Measurements from ENCODE around the gene PLPP2. TPM values are rescaled to one million over a fixed set of nuclear protein-coding genes. Genes with fewer than 3 reads are reported as not detected.

Gene PLPP2
- total and polyA plus RNA-seq, 2 donors from 2014 or later: 5.8 to 28.7 TPM

GRCh38 chr19:290372-291005 is 714 bp downstream of the PLPP2 start:
- H3K4me1 ChIP-seq (ENCODE audit: control insufficient read depth in 2 of 3, insufficient read depth in 2 of 3, low read depth in 1 of 3, low read length in 3 of 3): peaks cover 0 to 6% (median 0%) of the 10 kb centered on the region in 3 donors
- no peaks in the 10 kb centered on the region for H3K9me3 ChIP-seq (ENCODE audit: control insufficient read depth in 2 of 3, insufficient read depth in 1 of 3, low read length in 3 of 3)
- intact Hi-C loops (cut with DNase I): no loop called here
- no peak for TF ChIP-seq CTCF (IDR thresholded peaks at IDR 0.05; ENCODE audit: borderline replicate concordance, extremely low read depth, insufficient read depth)
- no peak overlapping the region for H3K4me3 ChIP-seq (ENCODE audit: low read length in 3 of 3)
- H3K27me3 ChIP-seq (ENCODE audit: control insufficient read depth, insufficient read depth, low read length): peaks cover 12% of the 10 kb centered on the region
- peak overlapping the region; percentile 34 to 47 for H3K27ac ChIP-seq (ENCODE audit: low read depth in 2 of 2, low read length in 2 of 2)
- no peak for FAIRE-seq
- DNase-seq: peak in 4 of 5 donors; percentile 52 to 73 (median 60)
- H3K9ac ChIP-seq (ENCODE audit: low read length in 3 of 3): no peak overlapping the region
- no peaks in the 10 kb centered on the region for H3K36me3 ChIP-seq (ENCODE audit: control insufficient read depth in 2 of 3, insufficient read depth in 3 of 3, low read length in 3 of 3)

GRCh38 chr19:289651-290371 is 1.4 kb downstream of the PLPP2 start:
- FAIRE-seq: no peak
- DNase-seq: peak in 3 of 5 donors; percentile 46 to 88 (median 65)
- Histone ChIP-seq H3K27ac (ENCODE audit: low read depth in 2 of 2, low read length in 2 of 2) (peak overlapping the region; percentile 34 to 47), H3K4me1 (ENCODE audit: control insufficient read depth in 2 of 3, insufficient read depth in 2 of 3, low read depth in 1 of 3, low read length in 3 of 3) (peaks cover 0 to 6% (median 0%) of the 10 kb centered on the region in 3 donors), H3K9me3 (ENCODE audit: control insufficient read depth in 2 of 3, insufficient read depth in 1 of 3, low read length in 3 of 3) (no peaks in the 10 kb centered on the region), H3K4me3 (ENCODE audit: low read length in 3 of 3) (no peak overlapping the region), H3K27me3 (ENCODE audit: control insufficient read depth, insufficient read depth, low read length) (peaks cover 12% of the 10 kb centered on the region), H3K36me3 (ENCODE audit: control insufficient read depth in 2 of 3, insufficient read depth in 3 of 3, low read length in 3 of 3) (no peaks in the 10 kb centered on the region), H3K9ac (ENCODE audit: low read length in 3 of 3) (no peak overlapping the region)
- intact Hi-C loops (cut with DNase I): no loop called here
- TF ChIP-seq CTCF (IDR thresholded peaks at IDR 0.05; ENCODE audit: borderline replicate concordance, extremely low read depth, insufficient read depth): no peak

- Histone ChIP-seq H3K27ac (ENCODE audit: low read depth in 2 of 2, low read length in 2 of 2) (no peak overlapping the region), H3K4me3 (ENCODE audit: low read length in 3 of 3) (no peak overlapping the region), H3K27me3 (ENCODE audit: control insufficient read depth, insufficient read depth, low read length) (peaks cover 7% of the 10 kb centered on the region), H3K36me3 (ENCODE audit: control insufficient read depth in 2 of 3, insufficient read depth in 3 of 3, low read length in 3 of 3) (no peaks in the 10 kb centered on the region), H3K4me1 (ENCODE audit: control insufficient read depth in 2 of 3, insufficient read depth in 2 of 3, low read depth in 1 of 3, low read length in 3 of 3) (peaks cover 0 to 6% (median 0%) of the 10 kb centered on the region in 3 donors), H3K9ac (ENCODE audit: low read length in 3 of 3) (no peak overlapping the region), H3K9me3 (ENCODE audit: control insufficient read depth in 2 of 3, insufficient read depth in 1 of 3, low read length in 3 of 3) (no peaks in the 10 kb centered on the region)
- DNase-seq (no peak), FAIRE-seq (no peak)
- intact Hi-C loops (cut with DNase I): no loop called here
- TF ChIP-seq CTCF (IDR thresholded peaks at IDR 0.05; ENCODE audit: borderline replicate concordance, extremely low read depth, insufficient read depth): no peak
Observed at GRCh38 chr19:288911-289310, 2.3 kb downstream of the PLPP2 start.
